KOPT-K1 (cell line): ENCODE results near the gene IQCK.
A peak's percentile ranks its signal among the peaks of the same experiment; 100 is the strongest.
"Not testable (repeated sequence)": the region's sequence is repeated elsewhere in the genome, so short reads cannot be mapped to it uniquely, and the experiment has no call there.

Source experiments
- H3K27ac ChIP-seq: fragments of 200-600 bp; sonication (generic); 2 replicates; pipeline ENCODE4 v1.5.1; 2016; ENCODE audit warnings: antibody characterized with exemption, mild to moderate bottlenecking, low read depth, low read length; ENCODE audit not compliant: poor library complexity, severe bottlenecking
- H3K36me3 ChIP-seq: fragments of 200-600 bp; sonication (generic); 2 replicates; pipeline ENCODE4 v1.5.1; 2017; ENCODE audit warnings: antibody characterized with exemption, mild to moderate bottlenecking, low read length, moderate library complexity; ENCODE audit not compliant: insufficient read depth
- H3K9me3 ChIP-seq: fragments of 200-600 bp; sonication (generic); 2 replicates; pipeline ENCODE4 v1.5.1; 2017; ENCODE audit warnings: antibody characterized with exemption, low read length, mild to moderate bottlenecking; ENCODE audit not compliant: insufficient read depth, poor library complexity, severe bottlenecking

Gene IQCK

DNA sequence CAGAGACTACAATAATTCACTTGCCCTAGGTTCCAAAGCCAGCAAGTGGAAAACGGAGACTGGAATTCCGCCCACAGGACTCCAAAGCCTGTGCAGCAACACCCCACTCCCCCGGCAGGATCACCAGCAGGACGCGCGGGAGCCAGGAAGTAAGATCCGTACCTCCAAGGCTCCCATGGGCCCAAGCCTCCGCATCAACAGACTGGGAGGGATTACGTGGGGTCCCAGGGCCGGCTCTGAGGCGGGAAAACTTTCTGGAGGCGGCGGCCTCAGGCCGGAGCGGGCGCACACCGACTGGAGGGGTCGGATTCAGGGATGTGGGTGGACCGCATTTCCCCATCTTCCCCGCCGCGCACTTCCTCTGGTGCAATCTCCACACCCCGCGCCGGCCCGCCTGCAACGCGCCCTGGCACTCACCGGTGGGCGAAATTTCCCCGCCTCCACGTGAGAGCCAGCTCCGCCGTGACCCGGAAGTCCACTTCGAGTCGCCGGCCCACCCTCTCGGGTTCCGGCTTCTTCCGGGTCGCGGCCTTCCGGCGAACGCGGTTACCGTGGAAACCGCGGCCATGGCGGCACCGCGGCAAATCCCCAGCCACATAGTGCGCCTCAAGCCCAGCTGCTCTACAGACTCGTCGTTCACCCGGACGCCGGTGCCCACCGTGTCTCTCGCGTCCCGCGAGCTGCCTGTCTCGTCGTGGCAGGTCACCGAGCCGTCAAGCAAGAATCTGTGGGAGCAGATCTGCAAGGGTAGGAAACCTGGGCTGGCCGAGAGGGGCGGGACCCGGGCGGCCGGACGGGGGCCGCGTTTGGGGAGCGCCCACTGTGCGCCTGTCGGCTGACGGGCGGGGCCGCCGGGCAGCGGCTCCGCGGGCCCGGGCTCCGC is at the start of gene IQCK, which contains the start of gene KNOP1:
Gene IQCK (plus strand): TSS at position 531 of the 883 bp plus-strand sequence. CDS start 36 bp downstream, at position 567.
Gene KNOP1 (minus strand): TSS at position 487 of the 883 bp plus-strand sequence. CDS start 3,192 bp downstream, outside the sequence.
- Histone ChIP-seq H3K36me3 (peaks cover 29% of the 10 kb centered on the region), H3K27ac (peak within 1 kb of the TSS; percentile 84), H3K9me3 (no peaks in the 10 kb centered on the region)

- Histone ChIP-seq H3K36me3 (peaks cover 44% of the 10 kb centered on the region), H3K9me3 (no peaks in the 10 kb centered on the region), H3K27ac (no peak overlapping the region)
Observed at GRCh38 chr16:19672378-19672777, 45.7 kb upstream of the IQCK start.

DNA sequence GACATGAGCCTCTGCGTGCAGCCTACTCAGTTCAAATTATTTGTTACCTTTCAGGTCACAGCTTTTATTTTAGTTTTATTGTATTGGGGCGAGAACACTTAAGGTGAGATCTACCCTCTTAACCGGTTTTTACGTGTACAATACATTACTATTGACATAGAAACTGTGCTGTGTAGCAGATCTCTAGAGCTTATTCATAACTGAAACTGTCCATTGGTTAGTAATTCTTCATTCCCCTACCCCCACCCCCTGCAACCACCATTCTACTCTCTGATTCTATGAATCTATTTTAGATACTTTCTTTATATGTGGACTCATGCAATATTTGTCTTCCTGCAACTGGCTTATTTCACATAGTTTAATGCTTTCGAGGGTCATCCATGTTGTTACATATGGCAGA is 43.6 kb upstream of the IQCK start:
- no peak overlapping the region for H3K27ac ChIP-seq
- H3K36me3 ChIP-seq = peaks cover 31% of the 10 kb centered on the region
- no peaks in the 10 kb centered on the region for H3K9me3 ChIP-seq

DNA sequence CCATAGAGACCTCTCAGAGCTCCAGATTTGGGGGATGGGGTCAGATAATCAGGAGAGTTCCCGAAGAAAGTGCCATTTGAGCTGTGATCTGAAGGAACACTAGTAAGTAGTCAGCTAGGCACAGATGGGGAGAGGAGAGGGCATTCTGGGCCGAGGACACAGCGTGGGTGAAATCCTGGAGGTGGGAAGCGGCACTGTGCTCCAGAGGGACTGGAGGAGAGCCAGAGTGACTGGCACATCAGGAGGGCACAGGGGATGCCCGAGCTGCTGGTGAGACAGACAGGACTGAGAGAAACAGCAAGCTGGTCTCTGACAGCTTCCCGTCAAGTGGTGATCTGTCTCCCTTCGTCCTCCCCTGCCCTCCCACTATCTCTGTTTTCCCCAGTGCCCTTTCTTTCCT is 40.7 kb upstream of the IQCK start:
- Histone ChIP-seq H3K9me3 (no peaks in the 10 kb centered on the region), H3K36me3 (peaks cover 32% of the 10 kb centered on the region; the same call in 1 of the 2 replicates), H3K27ac (no peak overlapping the region)

GRCh38 chr16:19678804-19679203 is 39.3 kb upstream of the IQCK start:
- no peak overlapping the region for H3K27ac ChIP-seq
- no peaks in the 10 kb centered on the region for H3K9me3 ChIP-seq
- H3K36me3 ChIP-seq = peaks cover 46% of the 10 kb centered on the region

- H3K9me3 ChIP-seq, H3K27ac ChIP-seq: not testable (repeated sequence)
- H3K36me3 ChIP-seq = peaks cover 51% of the 10 kb centered on the region
Observed at GRCh38 chr16:19679281-19679680, 38.8 kb upstream of the IQCK start.

GRCh38 chr16:19680881-19681340 is 37.2 kb upstream of the IQCK start:
- Histone ChIP-seq H3K36me3 (peaks cover 58% of the 10 kb centered on the region), H3K27ac (no peak overlapping the region)

DNA sequence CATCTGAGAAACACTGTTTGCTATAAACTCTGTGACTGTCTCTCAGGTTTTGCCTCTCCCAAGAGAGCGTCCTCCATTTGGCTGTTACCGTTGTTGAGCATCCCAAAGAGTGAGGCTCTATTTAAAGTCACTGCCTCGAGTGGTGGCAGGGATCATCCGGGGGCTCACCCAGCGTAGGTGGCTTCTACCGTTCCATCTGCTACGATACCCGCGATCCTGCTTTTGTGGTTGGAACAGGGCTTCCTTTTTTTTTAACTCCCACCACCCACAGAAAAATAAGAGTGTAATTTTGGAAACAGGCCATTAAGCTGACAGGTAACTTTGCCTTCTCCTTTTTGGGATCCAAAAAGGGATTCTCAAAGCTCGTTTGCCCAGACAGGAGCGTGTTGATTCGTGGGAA is 36.4 kb upstream of the IQCK start:
- H3K9me3 ChIP-seq = no peaks in the 10 kb centered on the region
- H3K27ac ChIP-seq = no peak overlapping the region
- peaks cover 60% of the 10 kb centered on the region for H3K36me3 ChIP-seq

More at GRCh38 chr16:19680881-19681340, 37.2 kb upstream of the IQCK start:
- no peaks in the 10 kb centered on the region for H3K9me3 ChIP-seq

GRCh38 chr16:19683453-19684236 is 34.4 kb upstream of the IQCK start:
- Histone ChIP-seq H3K36me3 (peaks cover 77% of the 10 kb centered on the region), H3K27ac (no peak overlapping the region), H3K9me3 (no peaks in the 10 kb centered on the region)

- Histone ChIP-seq H3K27ac (no peak overlapping the region), H3K9me3 (no peaks in the 10 kb centered on the region), H3K36me3 (peaks cover 79% of the 10 kb centered on the region)
Observed at GRCh38 chr16:19685176-19685575, 32.9 kb upstream of the IQCK start.

GRCh38 chr16:19687279-19687678 is 30.8 kb upstream of the IQCK start:
- no peak overlapping the region for H3K27ac ChIP-seq
- H3K36me3 ChIP-seq = peaks cover 84% of the 10 kb centered on the region
- no peaks in the 10 kb centered on the region for H3K9me3 ChIP-seq

DNA sequence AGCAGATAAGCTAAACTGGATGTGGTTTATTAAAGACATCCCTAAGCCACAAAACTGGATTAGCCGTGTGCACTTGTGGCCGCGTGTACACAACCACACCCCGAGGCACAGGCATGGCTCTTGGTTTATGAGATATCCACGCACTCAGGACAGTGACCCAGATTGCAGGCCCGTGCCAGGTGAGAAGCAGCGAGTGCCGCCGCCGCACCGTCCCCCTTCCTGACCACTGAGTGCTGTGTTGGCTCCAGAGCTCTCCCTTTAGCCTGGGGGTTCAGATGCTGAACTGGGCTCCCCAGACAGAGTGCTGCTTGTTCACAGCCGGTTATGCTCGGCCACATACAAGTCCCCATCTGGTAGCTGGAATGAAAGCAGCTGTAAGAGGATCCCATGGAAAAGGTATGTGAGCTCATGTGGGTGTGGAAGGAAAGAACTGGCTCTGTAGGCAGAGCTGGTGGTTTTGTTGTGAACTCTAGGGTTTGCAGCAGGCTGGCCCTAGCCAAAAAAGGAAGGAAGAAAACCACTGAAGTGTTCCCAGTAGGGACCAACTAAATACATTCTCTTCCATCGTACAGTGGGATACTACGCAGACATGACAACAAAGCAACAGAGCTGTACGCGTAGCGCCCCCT is 29.6 kb upstream of the IQCK start:
- no peaks in the 10 kb centered on the region for H3K9me3 ChIP-seq
- H3K27ac ChIP-seq = no peak overlapping the region
- peaks cover 83% of the 10 kb centered on the region for H3K36me3 ChIP-seq

- H3K9me3 ChIP-seq = no peaks in the 10 kb centered on the region
- H3K27ac ChIP-seq = no peak overlapping the region
- H3K36me3 ChIP-seq = peaks cover 82% of the 10 kb centered on the region
Observed at GRCh38 chr16:19689342-19689741, 28.7 kb upstream of the IQCK start.

- H3K27ac ChIP-seq = no peak overlapping the region
- H3K36me3 ChIP-seq = peaks cover 82% of the 10 kb centered on the region
Observed at GRCh38 chr16:19690196-19690595, 27.9 kb upstream of the IQCK start.

More at GRCh38 chr16:19690196-19690595, 27.9 kb upstream of the IQCK start:
- H3K9me3 ChIP-seq = no peaks in the 10 kb centered on the region
